MV-4-11 (cell line): ENCODE data around the gene ZNF358.

ENCODE experiments used
- DNase-seq: peaks from one replicate; lab custom pipeline; 2025; lab: John Stamatoyannopoulos, UW

Gene ZNF358

GRCh38 chr19:7515645-7516151 is at the start of gene ZNF358:
Gene ZNF358 (plus strand): TSS chr19:7516103. CDS start chr19:7519243, 3,140 bp downstream.
- no peak for DNase-seq

- DNase-seq: no peak
These were observed 48.6 kb upstream of the ZNF358 start for GRCh38 chr19:7467009-7467989.

- no peak for DNase-seq
These were observed 47.1 kb upstream of the ZNF358 start for GRCh38 chr19:7468840-7469239.

DNA sequence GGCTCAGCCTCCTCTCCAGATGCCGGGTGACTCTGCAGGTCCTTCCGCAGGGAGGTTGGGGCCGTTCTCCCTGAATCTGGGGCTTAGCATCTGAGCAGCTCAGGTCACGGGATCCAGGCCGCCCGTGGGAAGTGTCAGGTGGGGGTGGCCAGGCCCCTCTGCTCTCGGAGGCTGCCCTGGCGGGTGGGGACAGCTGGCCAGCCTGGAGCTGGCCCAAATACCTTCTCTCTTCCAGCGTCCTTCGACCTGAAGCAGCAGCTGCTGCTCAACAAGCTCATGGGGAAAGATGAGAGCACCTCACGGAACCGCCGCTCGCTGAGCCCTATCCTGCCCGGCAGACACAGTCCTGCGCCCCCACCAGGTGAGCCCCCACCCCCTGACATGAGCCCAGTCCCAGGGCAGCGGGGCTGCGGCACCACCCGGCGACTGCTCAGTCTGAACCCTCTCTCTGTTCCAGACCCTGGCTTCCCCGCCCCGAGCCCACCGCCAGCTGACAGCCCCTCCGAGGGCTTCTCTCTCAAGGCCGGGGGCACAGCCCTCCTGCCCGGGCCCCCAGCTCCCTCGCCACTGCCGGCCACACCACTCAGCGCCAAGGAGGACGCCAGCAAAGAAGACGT is 46.1 kb upstream of the ZNF358 start:
- DNase-seq: no peak

DNA sequence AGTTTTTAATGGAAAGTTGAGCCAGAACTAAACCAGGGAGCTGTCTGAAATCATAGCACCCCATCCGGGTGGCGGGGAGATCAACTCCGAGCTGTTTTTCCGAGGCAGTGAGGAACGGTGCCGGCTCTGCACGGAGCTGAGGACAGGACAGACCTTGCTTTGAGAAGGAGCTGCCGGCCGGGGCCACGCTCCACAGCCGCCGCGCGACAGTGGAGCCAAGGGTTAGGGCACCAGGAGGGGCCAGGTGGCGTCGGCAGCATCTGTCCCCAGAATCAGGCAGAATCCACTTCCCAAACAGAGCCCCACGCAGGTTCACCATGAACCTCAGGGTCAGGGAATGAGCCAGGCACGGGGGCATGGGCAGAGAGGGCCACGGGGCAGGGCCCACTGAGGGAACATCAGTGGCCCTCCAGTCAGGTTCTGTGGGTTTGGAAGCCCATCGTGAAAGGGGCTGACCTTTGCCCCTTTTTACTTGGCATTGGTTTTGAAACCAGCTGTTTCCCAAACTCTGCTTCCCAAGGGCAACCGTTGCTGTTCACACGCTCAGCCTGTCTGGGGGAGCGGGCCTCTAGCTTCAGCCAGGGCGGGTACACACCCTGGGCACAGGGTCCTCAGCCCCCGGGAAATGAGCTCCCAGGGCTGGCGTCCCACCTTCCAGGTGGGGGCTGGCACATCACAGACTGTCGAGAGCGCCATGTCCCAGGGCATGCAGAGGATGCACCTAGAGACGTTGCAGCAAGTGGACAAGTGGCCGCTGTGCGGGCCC is 45.2 kb upstream of the ZNF358 start:
- DNase-seq: no peak

DNA sequence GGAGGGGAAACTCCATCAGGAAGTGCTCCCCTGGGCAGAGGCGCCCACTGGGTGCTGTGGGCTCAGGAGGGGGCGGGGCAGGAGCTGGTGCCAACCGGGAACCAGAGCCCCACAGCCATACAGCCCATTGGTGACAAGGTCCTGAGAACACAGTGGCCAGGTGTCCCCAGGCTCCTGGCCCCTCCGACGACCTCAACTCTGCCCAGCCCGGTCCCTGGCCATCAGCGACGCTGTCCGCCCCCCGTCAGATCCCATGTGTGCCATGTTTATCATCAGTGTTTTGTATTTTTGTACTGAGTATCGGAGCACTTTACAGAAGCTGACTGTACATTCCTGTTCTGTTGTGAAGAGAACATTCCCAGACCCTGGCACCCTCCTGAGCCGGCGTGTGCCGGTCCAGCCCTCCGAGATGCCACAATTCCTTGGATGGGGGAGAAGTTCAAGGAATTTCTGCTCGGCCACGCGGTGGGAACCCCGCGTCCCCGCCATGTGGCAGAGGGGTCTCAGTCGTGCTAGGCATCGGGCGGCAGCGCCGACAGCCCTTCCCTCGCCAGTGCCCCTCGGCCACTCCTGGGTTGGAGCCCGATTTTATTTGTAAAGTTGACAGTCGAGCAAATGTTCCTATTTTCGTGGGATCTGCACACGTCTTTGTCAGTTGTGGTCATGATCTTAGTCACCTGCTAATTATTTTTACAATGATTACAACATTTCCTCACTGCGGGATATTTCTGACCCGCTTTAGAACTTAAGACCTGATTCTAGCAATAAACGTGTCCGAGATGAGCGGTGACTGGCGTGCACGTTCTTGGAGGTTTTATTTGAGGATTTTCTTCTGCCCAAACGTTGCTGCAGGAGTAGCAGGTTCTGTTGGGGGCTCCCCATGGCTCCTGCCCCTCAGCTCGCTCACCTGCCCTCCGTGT is 43.9 kb upstream of the ZNF358 start:
- DNase-seq: peak; percentile 86

- DNase-seq: no peak
These were observed 40.2 kb upstream of the ZNF358 start for GRCh38 chr19:7475665-7476064.

DNA sequence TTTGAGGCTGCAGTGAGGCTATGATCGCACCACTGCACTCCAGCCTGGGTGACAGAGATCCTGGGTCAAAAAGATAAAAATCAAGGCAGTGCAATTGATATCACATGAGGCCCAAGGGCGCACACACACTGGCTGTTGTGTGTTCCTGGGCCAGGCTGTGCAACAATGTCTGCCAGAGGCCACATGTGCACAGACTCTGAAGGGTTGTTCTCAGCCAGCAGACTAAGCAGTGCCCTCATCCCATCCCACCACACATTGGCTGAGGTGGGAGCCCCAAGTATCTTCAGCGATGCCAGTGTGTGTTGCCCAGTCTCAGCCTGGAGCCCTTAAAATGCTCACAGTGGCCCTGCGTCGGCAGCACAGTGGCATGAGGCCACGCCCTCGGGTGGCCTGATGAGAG is 39.7 kb upstream of the ZNF358 start:
- DNase-seq: no peak

- no peak for DNase-seq
These were observed 39.0 kb upstream of the ZNF358 start for GRCh38 chr19:7476777-7477494.

DNA sequence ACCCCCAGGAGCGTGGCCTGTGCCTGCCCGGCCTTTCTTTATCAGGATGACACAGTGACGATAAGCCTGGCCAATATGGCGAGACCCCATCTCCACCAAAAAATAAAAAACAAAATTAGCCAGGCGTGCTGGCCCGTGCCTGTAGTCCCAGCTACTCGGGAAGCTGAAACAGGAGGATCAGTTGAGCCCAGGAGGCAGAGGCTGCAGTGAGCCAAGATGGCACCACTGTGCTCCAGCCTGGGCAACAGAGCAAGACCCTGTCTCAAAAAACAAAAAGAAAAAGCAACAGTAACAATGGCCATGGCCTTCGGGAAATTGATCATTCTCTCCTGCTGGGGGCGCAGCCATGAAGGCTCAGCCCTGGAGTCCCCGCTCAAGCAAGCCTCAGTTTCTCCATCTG is 38.1 kb upstream of the ZNF358 start:
- no peak for DNase-seq

GRCh38 chr19:7478173-7478842 is 37.6 kb upstream of the ZNF358 start:
- DNase-seq: no peak

DNA sequence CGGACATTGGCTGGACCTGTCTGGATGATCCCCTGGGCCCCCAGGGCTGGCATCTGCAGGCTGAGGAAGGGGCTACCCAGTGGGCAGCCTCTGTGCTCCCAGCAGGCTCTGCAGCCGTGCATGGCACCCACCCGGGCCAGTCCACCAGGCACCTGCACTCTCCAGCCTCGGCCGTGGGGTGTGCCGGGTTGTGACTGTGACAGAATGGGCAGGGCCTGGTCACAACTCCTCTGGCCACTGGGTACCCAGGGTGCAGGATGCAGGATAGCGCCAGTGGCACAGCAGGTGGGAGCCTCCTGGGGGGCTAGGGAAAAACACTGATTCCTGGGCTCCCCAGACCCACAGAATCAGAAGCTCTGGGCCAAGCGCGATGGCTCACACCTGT is 37.1 kb upstream of the ZNF358 start:
- DNase-seq: no peak

GRCh38 chr19:7480222-7480969 is 35.5 kb upstream of the ZNF358 start:
- no peak for DNase-seq

- peak; percentile 44 for DNase-seq
These were observed 35.0 kb upstream of the ZNF358 start for GRCh38 chr19:7480970-7481255.

DNA sequence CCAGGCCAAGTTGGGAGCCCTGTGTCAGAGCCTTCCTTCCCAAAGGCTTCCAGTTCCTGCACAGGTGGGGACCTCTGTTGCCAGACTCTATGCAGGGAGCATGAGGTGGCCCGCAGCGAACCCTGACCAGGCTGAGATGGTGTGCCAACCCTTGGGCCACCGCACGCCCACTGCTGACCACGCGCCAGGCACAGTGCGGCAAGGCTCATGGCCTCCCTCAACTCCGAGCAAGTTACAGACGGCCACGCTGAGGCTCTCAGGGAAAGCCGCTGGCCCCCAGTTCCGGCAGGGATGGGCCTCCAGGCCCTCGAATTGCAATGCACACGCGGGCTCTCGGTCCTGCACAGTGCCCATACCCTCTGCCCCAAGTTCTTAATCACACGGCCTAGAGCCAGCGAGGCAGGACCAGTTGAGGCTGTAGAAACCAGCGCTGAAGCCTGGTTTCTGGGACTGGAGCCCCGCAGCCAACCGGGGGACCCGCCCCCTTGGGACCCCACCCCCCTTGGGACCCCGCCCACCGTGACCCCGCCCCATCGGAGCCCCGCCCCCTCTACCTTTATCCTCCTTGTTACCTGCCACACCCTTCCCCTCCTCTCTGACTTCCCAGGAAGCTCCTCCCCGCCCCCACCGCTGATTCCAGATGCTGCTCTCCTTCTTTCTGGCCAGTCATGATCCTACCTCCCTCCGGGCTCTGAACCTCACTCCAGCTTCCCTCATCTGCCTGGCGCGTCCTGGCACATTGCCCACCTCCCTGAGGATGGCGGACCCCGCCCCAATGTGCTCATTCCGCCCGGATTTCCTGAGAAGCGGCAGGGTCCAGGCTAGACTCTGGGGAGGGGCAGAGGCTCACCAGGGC is 33.1 kb upstream of the ZNF358 start:
- no peak for DNase-seq

DNA sequence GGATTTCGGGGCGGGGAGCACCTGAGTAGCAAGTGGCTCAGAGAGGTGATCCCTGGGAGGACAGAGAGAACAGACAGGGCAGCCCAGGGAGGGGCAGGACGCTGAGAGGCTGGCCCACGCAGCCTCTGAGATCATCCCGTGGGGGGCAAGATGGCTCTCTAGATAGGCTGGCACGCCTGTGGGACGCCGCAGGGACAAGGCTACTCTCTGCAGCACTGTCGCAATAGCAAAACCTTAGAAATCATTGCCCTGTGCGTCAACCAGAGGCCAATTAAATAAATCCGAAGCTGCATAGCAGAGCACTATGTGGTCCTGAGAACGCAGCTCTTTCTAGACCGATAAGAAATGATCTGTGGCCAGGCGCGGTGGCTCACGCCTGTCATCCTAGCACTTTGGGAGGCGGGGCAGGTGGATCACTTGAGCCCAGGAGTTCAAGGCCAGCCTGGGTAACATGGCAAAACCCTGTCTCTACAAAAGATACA is 32.1 kb upstream of the ZNF358 start:
- DNase-seq: no peak

- no peak for DNase-seq
These were observed 29.0 kb upstream of the ZNF358 start for GRCh38 chr19:7486923-7487322.

DNA sequence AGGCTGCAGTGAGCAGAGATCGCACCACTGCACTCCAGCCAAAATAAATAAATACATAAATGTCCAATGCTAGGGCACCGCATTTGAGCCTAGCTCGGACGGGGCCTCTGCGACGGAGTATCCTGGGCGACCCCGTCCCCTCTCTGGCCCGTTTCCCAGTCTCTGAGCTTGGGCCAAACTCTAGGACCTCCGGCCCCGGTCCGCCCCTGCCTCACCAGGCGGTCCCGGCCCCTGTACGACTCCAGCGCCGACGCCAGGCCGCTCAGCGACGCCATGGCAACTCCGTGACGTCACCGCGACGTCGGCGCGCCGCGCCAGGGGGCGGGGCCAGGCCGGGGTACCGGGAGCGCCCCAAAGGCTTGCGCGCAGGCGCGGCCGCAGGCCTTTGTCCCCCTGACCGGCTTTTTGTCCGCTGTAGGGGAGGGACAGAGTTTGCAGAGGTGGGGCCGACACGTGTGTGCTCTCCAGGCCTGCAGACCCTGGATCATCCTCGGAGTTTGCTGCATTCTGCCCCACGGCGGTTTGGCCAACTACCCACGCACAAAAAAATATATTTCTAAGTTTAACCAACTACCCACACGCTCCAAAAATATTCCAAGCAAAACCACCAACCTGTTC is 27.1 kb upstream of the ZNF358 start, which contains the start of gene PEX11G:
TSS of gene PEX11G (minus strand) at position 300 of the 618 bp plus-strand sequence. CDS start at position 275, 25 bp downstream.
- DNase-seq: peak; percentile 75
